Activated CD8-positive, alpha-beta T cell treated with anti-CD3 and anti-CD28 coated beads for 36 hours (primary cell): ENCODE measurements around the gene MGMT. TPM values are rescaled to one million over a fixed set of nuclear protein-coding genes. Genes with fewer than 3 reads are reported as not detected.

Source experiments
- ATAC-seq: fragments of 200-7000 bp; cut with Tn5 transposase; one replicate; pipeline ENCODE4 v1.10.0; 2021; ENCODE audit warnings: mild to moderate bottlenecking, moderate library complexity
- CTCF ChIA-PET: fragments of 350-600 bp; sonication (Branson Sonifier 250); formaldehyde crosslinking; loops from one replicate; lab custom pipeline; 2021; ENCODE audit warnings: antibody characterized with exemption; lab: Charles Lee
- POLR2A ChIA-PET: fragments of 350-600 bp; sonication (Branson Sonifier 250); formaldehyde crosslinking; loops from one replicate; lab custom pipeline; 2021; ENCODE audit warnings: antibody characterized with exemption; lab: Charles Lee
- DNase-seq: peaks from one replicate; pipeline ENCODE4 v3.0.0-alpha.2; 2020
- H3K27ac Mint-ChIP-seq: one replicate; pipeline ENCODE4 v1.8.0; 2021; ENCODE audit warnings: mild to moderate bottlenecking, mixed read lengths
- H3K27me3 Mint-ChIP-seq: one replicate; pipeline ENCODE4 v1.8.0; 2021; ENCODE audit warnings: mixed read lengths
- H3K36me3 Mint-ChIP-seq: one replicate; pipeline ENCODE4 v1.8.0; 2021; ENCODE audit warnings: low read depth, mixed read lengths
- H3K4me1 Mint-ChIP-seq: one replicate; pipeline ENCODE4 v1.8.0; 2021; ENCODE audit warnings: low read depth, mixed read lengths
- H3K4me3 Mint-ChIP-seq: one replicate; pipeline ENCODE4 v1.8.0; 2021; ENCODE audit warnings: mild to moderate bottlenecking, moderate library complexity, mixed read lengths
- H3K9me3 Mint-ChIP-seq: one replicate; pipeline ENCODE4 v1.8.0; 2021; ENCODE audit warnings: mixed read lengths
- intact Hi-C: fragments of 100-400 bp; cut with micrococcal nuclease; formaldehyde crosslinking; loops from one replicate; pipeline ENCODE4 v1.10.0; 2022
- total RNA-seq, 2 experiments: library from RNA; stranded (reverse); gene quantifications; one replicate each; pipeline ENCODE4 v1.2.3, GENCODE V29; 2021
- TF ChIP-seq, protein P1 (sequence below): fragments of 200-600 bp; IDR thresholded peaks from one replicate; pipeline ENCODE4 v1.8.0; 2022; ENCODE audit warnings: antibody characterized with exemption, mild to moderate bottlenecking

The MGMT gene
- total RNA-seq, 2 experiments from 2014 or later, result 16.2 to 17.0 TPM

- H3K36me3 Mint-ChIP-seq, result peaks cover 51% of the 10 kb centered on the region
- no peak overlapping the region for H3K27ac Mint-ChIP-seq
- POLR2A ChIA-PET, result no interaction called here
- DNase-seq, result no peak
- H3K27me3 Mint-ChIP-seq, result no peaks in the 10 kb centered on the region
- CTCF ChIA-PET, result interaction anchor here (0.6 kb wide), 1 partner anchor 101 kb away, joined by 3 read pairs; no protein-coding TSS in a partner anchor
- peaks cover 35% of the 10 kb centered on the region for H3K9me3 Mint-ChIP-seq
- TF ChIP-seq, protein P1, sequence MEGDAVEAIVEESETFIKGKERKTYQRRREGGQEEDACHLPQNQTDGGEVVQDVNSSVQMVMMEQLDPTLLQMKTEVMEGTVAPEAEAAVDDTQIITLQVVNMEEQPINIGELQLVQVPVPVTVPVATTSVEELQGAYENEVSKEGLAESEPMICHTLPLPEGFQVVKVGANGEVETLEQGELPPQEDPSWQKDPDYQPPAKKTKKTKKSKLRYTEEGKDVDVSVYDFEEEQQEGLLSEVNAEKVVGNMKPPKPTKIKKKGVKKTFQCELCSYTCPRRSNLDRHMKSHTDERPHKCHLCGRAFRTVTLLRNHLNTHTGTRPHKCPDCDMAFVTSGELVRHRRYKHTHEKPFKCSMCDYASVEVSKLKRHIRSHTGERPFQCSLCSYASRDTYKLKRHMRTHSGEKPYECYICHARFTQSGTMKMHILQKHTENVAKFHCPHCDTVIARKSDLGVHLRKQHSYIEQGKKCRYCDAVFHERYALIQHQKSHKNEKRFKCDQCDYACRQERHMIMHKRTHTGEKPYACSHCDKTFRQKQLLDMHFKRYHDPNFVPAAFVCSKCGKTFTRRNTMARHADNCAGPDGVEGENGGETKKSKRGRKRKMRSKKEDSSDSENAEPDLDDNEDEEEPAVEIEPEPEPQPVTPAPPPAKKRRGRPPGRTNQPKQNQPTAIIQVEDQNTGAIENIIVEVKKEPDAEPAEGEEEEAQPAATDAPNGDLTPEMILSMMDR, result no peak
- H3K4me3 Mint-ChIP-seq, result no peak overlapping the region
- intact Hi-C loops, result no loop called here
- H3K4me1 Mint-ChIP-seq, result no peaks in the 10 kb centered on the region
- ATAC-seq, result no peak
Observed at GRCh38 chr10:129727495-129727894, 260.5 kb downstream of the MGMT start.

GRCh38 chr10:129728246-129728820 lies 261.3 kb downstream of the MGMT start:
- Mint-ChIP-seq H3K4me1 (no peaks in the 10 kb centered on the region), H3K27ac (no peak overlapping the region), H3K27me3 (no peaks in the 10 kb centered on the region), H3K36me3 (peaks cover 45% of the 10 kb centered on the region), H3K4me3 (no peak overlapping the region), H3K9me3 (peaks cover 35% of the 10 kb centered on the region)
- ATAC-seq, result no peak
- ChIA-PET POLR2A (no interaction called here), CTCF (interaction anchor here (0.6 kb wide), 1 partner anchor 101 kb away, joined by 3 read pairs; no protein-coding TSS in a partner anchor)
- intact Hi-C loops, result no loop called here
- DNase-seq, result no peak
- TF ChIP-seq, protein P1, result no peak

GRCh38 chr10:129728905-129729795 lies 262.1 kb downstream of the MGMT start:
- H3K27ac Mint-ChIP-seq, result no peak overlapping the region
- no peak overlapping the region for H3K4me3 Mint-ChIP-seq

GRCh38 chr10:129730272-129730992 lies 263.4 kb downstream of the MGMT start:
- peaks cover 28% of the 10 kb centered on the region for H3K36me3 Mint-ChIP-seq
- no peak overlapping the region for H3K27ac Mint-ChIP-seq
- ChIA-PET CTCF (no interaction called here), POLR2A (no interaction called here)
- H3K4me3 Mint-ChIP-seq, result no peak overlapping the region
- H3K9me3 Mint-ChIP-seq, result peaks cover 31% of the 10 kb centered on the region
- H3K27me3 Mint-ChIP-seq, result no peaks in the 10 kb centered on the region
- TF ChIP-seq, protein P1, result no peak
- DNase-seq (no peak), ATAC-seq (no peak)
- H3K4me1 Mint-ChIP-seq, result no peaks in the 10 kb centered on the region
- intact Hi-C loops, result no loop called here

More at GRCh38 chr10:129728905-129729795, 262.1 kb downstream of the MGMT start:
- Mint-ChIP-seq H3K36me3 (peaks cover 41% of the 10 kb centered on the region), H3K27me3 (no peaks in the 10 kb centered on the region), H3K9me3 (peaks cover 31% of the 10 kb centered on the region), H3K4me1 (no peaks in the 10 kb centered on the region)
- intact Hi-C loops, result no loop called here
- TF ChIP-seq, protein P1, result no peak
- ATAC-seq, result no peak
- DNase-seq, result no peak
- ChIA-PET CTCF (interaction anchor here (0.6 kb wide), 1 partner anchor 242 kb away, joined by 3 read pairs; no protein-coding TSS in a partner anchor), POLR2A (no interaction called here)
